ENCODE data around the gene PTPRT.

GRCh38 chr20:42261766-42262270 is 927.9 kb downstream of the PTPRT start:
- TF ChIP-seq CTCF (conservative IDR thresholded peaks at IDR 0.05 in 1 of 2, IDR thresholded peaks at IDR 0.05 in 1 of 2; ENCODE audit: low read depth in 1 of 2, low read length in 2 of 2) (no peak), EZH2 (IDR thresholded peaks at IDR 0.05; ENCODE audit: low read length, missing control alignments) (no peak)
